GM12878 (cell line): Measurements from ENCODE around the gene ALG12. TPM values are rescaled to one million over a fixed set of nuclear protein-coding genes. Genes with fewer than 3 reads are reported as not detected.

Source experiments
- ATAC-seq: fragments of 200-7000 bp; cut with Tn5 transposase; 3 replicates; pipeline ENCODE4 v1.9.1; 2020; ENCODE audit warnings: mild to moderate bottlenecking, moderate library complexity
- BruUV-seq: library from RNA; stranded (reverse); fragments of 400-500 nt; replicated peaks from 2 replicates; lab custom pipeline; 2021; lab: Mats Ljungman, UMichigan
- CTCF ChIA-PET: fragments of 300-600 bp; sonication (Branson Sonifier 250); formaldehyde crosslinking; extraction: SDS; loops from one replicate; lab custom pipeline; 2021; ENCODE audit warnings: inconsistent platforms; lab: Yijun Ruan, JAX
- POLR2A ChIA-PET: fragments of 350-600 bp; formaldehyde crosslinking; extraction: SDS; loops from one replicate; lab custom pipeline; 2021; ENCODE audit warnings: inconsistent platforms; lab: Charles Lee
- RAD21 ChIA-PET: fragments of 300-600 bp; sonication (Branson Sonifier 250); formaldehyde crosslinking; loops from one replicate; lab custom pipeline; 2023; ENCODE audit warnings: antibody characterized with exemption; ENCODE audit not compliant: unreplicated experiment; lab: Charles Lee
- SMC1A ChIA-PET: fragments of 300-600 bp; sonication (Branson Sonifier 250); formaldehyde crosslinking; loops from one replicate; lab custom pipeline; 2023; ENCODE audit not compliant: unreplicated experiment, uncharacterized antibody; lab: Charles Lee
- DNase-seq: peaks from one replicate; pipeline ENCODE4 v3.0.0-alpha.2; 2011; ENCODE audit warnings: low read depth, low spot score
- FAIRE-seq: peaks from 3 replicates; lab custom pipeline; 2011; peaks lifted over from hg19 to GRCh38; lab: Jason Lieb, UNC
- H2AFZ ChIP-seq: 2 replicates; pipeline ENCODE4 v1.6.0; 2011; ENCODE audit warnings: low read depth, low read length, control low read depth; ENCODE audit not compliant: control insufficient read depth
- H3K27ac ChIP-seq: 2 replicates; pipeline ENCODE4 v1.5.1; 2011; ENCODE audit warnings: control low read depth; ENCODE audit not compliant: control insufficient read depth, insufficient read depth
- H3K27me3 ChIP-seq, 2 experiments: replicated peaks in 1 of 2; 2 replicates each; pipeline versions ENCODE4 v1.6.0 to v1.6.1; 2011; ENCODE audit warnings: low read length in 1 of 2; ENCODE audit not compliant: control insufficient read depth in 2 of 2, insufficient read depth in 2 of 2
- H3K36me3 ChIP-seq, 2 experiments: 2 replicates each; pipeline ENCODE4 v1.5.1; 2011; ENCODE audit warnings: low read length in 1 of 2; ENCODE audit not compliant: control insufficient read depth in 2 of 2, insufficient read depth in 2 of 2
- H3K4me1 ChIP-seq: 2 replicates; pipeline ENCODE4 v1.6.1; 2011; ENCODE audit warnings: mild to moderate bottlenecking, low read length, moderate library complexity, mixed read lengths; ENCODE audit not compliant: control insufficient read depth, insufficient read depth
- H3K4me2 ChIP-seq: 2 replicates; pipeline ENCODE4 v1.6.0; 2011; ENCODE audit warnings: control low read depth; ENCODE audit not compliant: control insufficient read depth, insufficient read depth
- H3K4me3 ChIP-seq: fragments of 200-600 bp; sonication (generic); 2 replicates; pipeline ENCODE4 v1.5.1; 2016
- H3K79me2 ChIP-seq: 2 replicates; pipeline ENCODE4 v1.6.0; 2011; ENCODE audit warnings: low read length; ENCODE audit not compliant: control insufficient read depth, insufficient read depth
- H3K9ac ChIP-seq: 2 replicates; pipeline ENCODE4 v1.8.0; 2011; ENCODE audit warnings: low read length, control low read depth, mixed read lengths; ENCODE audit not compliant: control insufficient read depth, insufficient read depth
- H3K9me3 ChIP-seq: replicated peaks from 3 replicates; pipeline ENCODE4 v1.5.1; 2011; ENCODE audit warnings: mild to moderate bottlenecking, low read length; ENCODE audit not compliant: control insufficient read depth, insufficient read depth
- H4K20me1 ChIP-seq: 2 replicates; pipeline ENCODE4 v1.6.0; 2011; ENCODE audit not compliant: control insufficient read depth, insufficient read depth
- EP300 ChIP-seq, 2 experiments: fragments of 150-350 bp in 1 of 2; IDR thresholded peaks; 2 replicates each; pipeline ENCODE4 v1.6.1; 2011 to 2012; ENCODE audit warnings: low read depth in 2 of 2, low read length in 2 of 2, borderline replicate concordance in 1 of 2, improper control_type of control experiment in 1 of 2, inconsistent platforms in 1 of 2; ENCODE audit not compliant: control insufficient read depth in 1 of 2
- IRF4 ChIP-seq: IDR thresholded peaks from 2 replicates; pipeline ENCODE4 v1.6.1; 2011; ENCODE audit warnings: low read depth, low read length
- KDM1A ChIP-seq: fragments of 200-600 bp; sonication (generic); IDR thresholded peaks from 2 replicates; pipeline ENCODE4 v1.6.1; 2016; ENCODE audit warnings: borderline replicate concordance
- MEF2A ChIP-seq: IDR thresholded peaks from 2 replicates; pipeline ENCODE4 v1.6.1; 2011; ENCODE audit warnings: low read depth, mild to moderate bottlenecking, low read length, moderate library complexity; ENCODE audit not compliant: insufficient read depth
- PAX5 ChIP-seq: IDR thresholded peaks from 2 replicates; pipeline ENCODE4 v1.6.1; 2011; ENCODE audit warnings: low read depth, low read length, borderline replicate concordance
- PAX8 ChIP-seq: fragments of 450-650 bp; IDR thresholded peaks from 2 replicates; pipeline ENCODE4 v1.6.1; 2017; ENCODE audit warnings: mild to moderate bottlenecking, moderate library complexity
- WGBS: methylation state at CpG from one replicate; pipeline ENCODE4 v1.1.6; 2016; ENCODE audit warnings: low lambda C conversion rate; ENCODE audit not compliant: insufficient replicate concordance, insufficient coverage; ENCODE audit errors: missing lambda C conversion rate; 5-methylcytosine and 5-hydroxymethylcytosine counted together
- in situ Hi-C: fragments of 300-500 bp; cut with MboI; formaldehyde crosslinking; loops from 9 replicates; pipeline ENCODE4 v1.14.3; 2018; ENCODE audit warnings: mixed read lengths
- intact Hi-C: fragments of 100-400 bp; cut with micrococcal nuclease; formaldehyde crosslinking; loops from one replicate; pipeline ENCODE4 v1.14.2; 2022; ENCODE audit not compliant: unreplicated experiment
- polyA plus RNA-seq, 11 experiments: library from polyadenylated mRNA; depleted of rRNA in 4 of 11; unstranded in 6 of 11; stranded (reverse) in 5 of 11; fragments of >200 nt; fragmentation: Nextera tagmentation in 4 of 11; fragmentation: Illumina TruSeq in 1 of 11; extraction: Ambion mirVana in 4 of 11; extraction: Trizol in 1 of 11; gene quantifications; 1 replicate in 1 of 11; 2 replicates in 10 of 11; pipeline versions ENCODE4 v1.2.1 to v1.2.3, GENCODE V29; 2011 to 2016; ENCODE audit warnings: inconsistent platforms in 2 of 11, missing spikeins in 2 of 11, low read depth in 1 of 11
- total RNA-seq, 4 experiments: library from RNA; depleted of rRNA in 3 of 4; stranded (reverse); fragments of >200 nt in 3 of 4; fragmentation: Illumina TruSeq in 1 of 4; extraction: Trizol in 1 of 4; gene quantifications; 2 replicates each; pipeline versions ENCODE4 v1.2.1 to v1.2.3, GENCODE V29; 2013 to 2021

The ALG12 gene
- total and polyA plus RNA-seq, 10 of the 15 experiments (the other 5 are each of a cell fraction or from before 2014, with no cell fraction given) = 0.22 to 23.4 (median 6.6) TPM

DNA sequence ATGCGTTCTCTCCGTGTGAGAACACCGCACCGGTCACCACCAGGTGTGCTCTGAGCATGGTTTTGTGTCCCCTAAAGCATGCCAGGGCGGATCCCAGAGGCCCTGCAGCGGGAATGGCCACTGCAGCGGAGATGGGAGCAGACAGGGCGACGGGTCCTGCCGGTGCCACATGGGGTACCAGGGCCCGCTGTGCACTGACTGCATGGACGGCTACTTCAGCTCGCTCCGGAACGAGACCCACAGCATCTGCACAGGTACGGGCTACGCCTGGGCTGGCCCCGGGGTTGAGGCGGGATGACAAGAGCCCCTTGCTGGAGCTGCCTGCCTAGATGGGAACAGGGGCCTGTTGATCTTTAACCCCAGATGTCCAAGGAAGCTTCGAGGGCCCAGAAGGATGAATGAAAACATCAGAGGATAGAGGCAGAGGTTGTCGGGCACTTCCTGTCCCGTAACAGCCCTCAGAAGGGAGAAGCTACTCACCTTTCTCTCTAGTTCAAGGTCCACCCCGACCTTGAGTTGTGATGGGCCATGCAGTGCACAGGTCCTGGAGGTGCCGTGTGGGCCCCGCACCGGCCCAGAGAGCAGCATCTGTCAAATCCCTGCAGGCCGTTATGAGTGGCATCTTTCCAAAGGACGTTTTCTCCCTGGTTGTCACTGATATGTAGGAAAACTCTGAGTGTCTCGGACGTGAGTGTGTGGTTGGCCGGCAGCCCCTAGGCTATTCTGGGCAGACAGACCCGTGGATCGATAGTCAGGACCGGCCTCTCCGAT is 3.5 kb upstream of the ALG12 start:
- WGBS = 94% methylated on average over 35 of the region's 35 CpGs
- Histone ChIP-seq H4K20me1 (no peaks in the 10 kb centered on the region), H3K9ac (no peak overlapping the region), H3K27me3 (no peaks in the 10 kb centered on the region), H3K27ac (no peak overlapping the region), H3K4me2 (no peak overlapping the region), H3K9me3 (no peaks in the 10 kb centered on the region), H2AFZ (no peak overlapping the region), H3K4me1 (peaks cover 44% of the 10 kb centered on the region), H3K79me2 (peaks cover 24% of the 10 kb centered on the region), H3K36me3 (no peaks in the 10 kb centered on the region; a peak in 2 of 4 replicates), H3K4me3 (no peak overlapping the region)
- no TSS peak for BruUV-seq
- TF ChIP-seq MEF2A = no peak
- no peak for TF ChIP-seq KDM1A
- no peak for TF ChIP-seq IRF4
- intact Hi-C loops = no loop called here
- in situ Hi-C loops = loop anchor here (5.0 kb wide), 1 partner anchor 154 kb away; no protein-coding TSS in a partner anchor
- ATAC-seq (no peak), FAIRE-seq (no peak), DNase-seq (no peak)
- POLR2A ChIA-PET = no interaction called here
- RAD21 ChIA-PET = no interaction called here
- CTCF ChIA-PET = no interaction called here
- SMC1A ChIA-PET = no interaction called here

DNA sequence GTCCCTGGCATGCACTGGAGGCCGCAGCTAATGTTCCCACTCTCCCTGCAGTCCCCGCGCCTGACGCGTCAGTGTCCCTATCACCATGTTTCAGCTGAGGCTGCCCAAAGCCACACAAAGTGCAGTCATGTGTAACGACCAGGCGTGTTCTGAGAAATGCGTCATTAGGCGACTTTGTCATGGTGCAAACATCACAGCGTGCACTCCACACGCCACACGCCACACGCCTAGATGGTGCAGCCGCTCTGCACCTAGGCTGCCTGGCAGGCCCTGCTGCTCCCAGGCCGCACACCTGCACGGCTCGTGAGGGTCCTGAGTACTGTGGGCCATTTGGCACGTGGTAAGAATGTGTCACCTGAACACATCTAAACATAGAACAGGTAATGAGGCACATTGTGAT is 2.6 kb upstream of the ALG12 start:
- Histone ChIP-seq H3K27ac (no peak overlapping the region), H3K79me2 (peaks cover 26% of the 10 kb centered on the region), H3K4me1 (peaks cover 39% of the 10 kb centered on the region), H3K36me3 (no peaks in the 10 kb centered on the region; a peak in 2 of 4 replicates), H3K9me3 (no peaks in the 10 kb centered on the region), H3K27me3 (no peaks in the 10 kb centered on the region), H2AFZ (no peak overlapping the region), H4K20me1 (no peaks in the 10 kb centered on the region), H3K9ac (no peak overlapping the region), H3K4me3 (no peak overlapping the region), H3K4me2 (no peak overlapping the region; the same call in 1 of the 2 replicates)
- ChIA-PET SMC1A (no interaction called here), POLR2A (no interaction called here), CTCF (interaction anchor here (1.3 kb wide), 1 partner anchor 10 kb away, joined by 6 read pairs; no protein-coding TSS in a partner anchor), RAD21 (no interaction called here)
- TF ChIP-seq PAX5 = peak; percentile 29; the same call in 1 of the 2 replicates
- no peak for TF ChIP-seq PAX8
- TF ChIP-seq EP300 (IDR thresholded peaks at IDR 0.05; ENCODE audit: borderline replicate concordance in 1 of 2, control insufficient read depth in 1 of 2, low read depth in 2 of 2, low read length in 2 of 2) = no peak
- BruUV-seq = no TSS peak
- FAIRE-seq = no peak
- 63% methylated on average over 18 of the region's 18 CpGs for WGBS
- intact Hi-C loops (no loop called here), in situ Hi-C loops (loop anchor here (5.0 kb wide), 1 partner anchor 154 kb away; no protein-coding TSS in a partner anchor)
- ATAC-seq = no peak
- DNase-seq = no peak
